Stimulated activated CD8-positive, alpha-beta memory T cell treated with anti-CD3 and anti-CD28 coated beads, Interleukin-4, amount 100 ng/mL, for 4 hours (primary cell): ENCODE data around the gene S100Z.
"Not testable (repeated sequence)": the region's sequence is repeated elsewhere in the genome, so short reads cannot be mapped to it uniquely, and the experiment has no call there.

Experiments used
- DNase-seq, 2 donors: peaks; one replicate each; pipeline ENCODE4 v3.0.0-alpha.2; 2020; ENCODE audit warnings: low read depth in 2 of 2, low spot score in 1 of 2

Gene S100Z

DNA sequence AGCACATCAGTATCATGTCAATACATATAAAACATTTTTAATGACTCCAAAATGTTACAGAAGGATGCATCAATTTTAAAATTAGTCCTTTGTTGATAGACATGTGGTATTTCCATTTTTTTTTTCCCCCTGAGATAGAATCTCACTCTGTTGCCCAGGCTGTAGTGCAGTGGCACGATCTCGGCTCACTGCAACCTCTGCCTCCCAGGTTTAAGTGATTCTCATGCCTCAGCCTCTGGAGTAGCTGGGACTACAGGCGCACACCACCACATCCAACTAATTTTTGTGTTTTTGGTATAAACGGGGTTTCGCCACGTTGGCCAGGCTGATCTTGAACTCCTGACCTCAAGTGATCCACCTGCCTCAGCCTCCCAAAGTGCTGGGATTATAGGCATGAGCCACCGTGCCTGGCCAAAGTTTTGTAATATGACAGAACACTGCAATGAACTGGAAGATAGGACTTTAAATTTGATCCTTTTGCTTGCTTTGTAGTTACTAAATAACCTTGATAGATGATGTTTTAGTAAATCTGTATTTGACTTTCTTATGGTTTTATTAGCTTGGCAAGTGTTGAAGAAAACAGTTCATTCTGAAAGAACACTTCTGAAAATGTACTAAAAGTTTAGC is 27.6 kb upstream of the S100Z start:
- DNase-seq, result not testable (repeated sequence)

GRCh38 chr5:76826416-76826815 is 23.4 kb upstream of the S100Z start:
- not testable (repeated sequence) for DNase-seq

DNA sequence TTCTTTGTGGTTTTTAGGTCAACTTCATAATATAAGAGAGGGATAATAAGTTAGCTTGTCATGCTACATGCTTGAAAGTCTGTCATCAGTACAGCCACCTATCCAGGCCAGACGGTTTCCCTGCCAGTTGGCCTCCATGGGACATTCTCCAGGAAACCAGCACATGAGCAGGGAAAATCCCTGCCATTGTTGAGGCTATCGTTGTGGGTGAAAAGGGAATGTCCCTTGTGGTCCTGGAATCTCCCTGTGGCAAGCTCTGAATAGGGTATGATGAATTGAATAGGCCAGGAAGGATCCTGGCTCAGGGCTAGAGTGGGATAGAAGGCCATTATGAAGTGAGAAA is 18.7 kb upstream of the S100Z start:
- DNase-seq, result no peak

DNA sequence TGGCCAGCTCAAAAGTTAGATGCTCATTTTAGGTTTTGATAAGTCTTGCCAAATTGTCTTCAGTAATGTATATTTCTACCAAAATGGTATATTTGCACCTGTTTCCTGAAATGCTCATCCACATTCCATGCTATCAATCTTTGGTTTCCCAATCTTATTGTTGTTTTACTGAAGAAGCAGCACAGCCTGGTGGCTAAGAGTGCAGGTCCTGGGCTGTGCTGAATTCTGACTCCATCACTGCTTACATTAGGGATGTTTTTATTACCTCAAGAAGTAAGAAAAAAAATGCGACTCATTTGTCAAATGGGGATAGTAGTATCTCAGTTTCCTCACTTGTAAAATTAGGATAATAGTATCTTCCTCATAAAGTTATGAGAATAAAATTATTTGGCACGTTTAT is 13.6 kb upstream of the S100Z start:
- DNase-seq, result no peak

- DNase-seq, result no peak
Measured at GRCh38 chr5:76836585-76836984, 13.2 kb upstream of the S100Z start.

DNA sequence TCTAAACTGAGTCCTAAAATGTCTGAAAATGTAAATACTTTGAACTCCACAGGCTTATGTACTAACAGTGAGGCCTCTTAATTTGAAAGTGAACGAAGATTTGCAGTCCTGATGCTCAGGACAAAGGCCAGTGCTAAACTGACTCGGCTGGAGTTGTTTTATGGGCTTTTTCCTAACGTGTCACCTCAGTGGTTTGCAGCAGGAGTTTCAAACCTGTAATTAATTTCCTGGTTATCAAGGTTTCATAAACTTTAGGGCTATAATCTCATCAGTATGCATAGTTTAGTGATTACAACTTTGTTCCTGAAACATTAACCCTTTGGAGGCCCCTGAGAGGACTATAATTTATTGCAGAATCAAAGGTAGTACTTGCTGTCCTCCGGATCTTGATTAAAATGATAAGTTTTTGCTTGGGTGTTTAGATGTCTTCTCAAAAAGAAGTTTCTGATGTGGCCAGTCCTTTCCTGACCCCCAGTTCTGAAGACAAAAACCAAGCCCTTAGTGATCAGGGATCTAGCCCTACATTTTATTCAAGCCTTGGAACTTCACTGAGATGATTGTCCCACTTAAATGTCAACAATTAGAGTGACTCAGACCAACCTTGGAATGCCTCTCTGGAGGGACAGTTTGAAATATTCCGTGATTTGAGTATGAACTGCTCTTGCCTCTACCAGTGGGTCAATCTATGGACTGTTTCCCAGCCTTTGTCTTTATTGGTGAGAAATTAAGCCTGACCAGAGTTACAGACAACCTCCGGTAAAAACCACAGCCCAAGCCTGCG is 11.1 kb upstream of the S100Z start:
- no peak for DNase-seq

GRCh38 chr5:76841361-76841760 is 8.5 kb upstream of the S100Z start:
- no peak for DNase-seq

- DNase-seq, result no peak
Measured at GRCh38 chr5:76845890-76846289, 3.9 kb upstream of the S100Z start.

- DNase-seq, result no peak
Measured at GRCh38 chr5:76850543-76851145, 830 bp downstream of the S100Z start.

GRCh38 chr5:76851728-76852369 is 2.0 kb downstream of the S100Z start:
- DNase-seq, result no peak

DNA sequence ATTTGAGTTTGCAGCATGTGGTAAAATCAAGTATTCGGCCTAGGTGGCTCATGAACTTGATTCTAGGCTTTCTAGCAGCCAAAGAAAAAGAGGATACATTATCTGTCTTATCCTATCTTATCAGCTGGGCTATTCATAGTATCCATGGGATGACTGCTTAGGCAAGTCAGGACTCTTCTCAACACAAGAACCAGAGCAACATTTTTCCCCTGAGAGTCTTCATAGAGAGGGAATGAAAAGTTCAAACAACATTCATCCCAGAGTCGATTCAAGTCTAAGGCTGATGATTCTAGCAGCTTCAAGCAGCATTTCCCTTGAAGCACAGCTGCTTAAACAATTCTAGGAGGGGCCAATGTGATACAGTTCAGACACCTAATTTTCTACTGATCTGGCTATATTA is 3.0 kb downstream of the S100Z start:
- DNase-seq, result no peak

DNA sequence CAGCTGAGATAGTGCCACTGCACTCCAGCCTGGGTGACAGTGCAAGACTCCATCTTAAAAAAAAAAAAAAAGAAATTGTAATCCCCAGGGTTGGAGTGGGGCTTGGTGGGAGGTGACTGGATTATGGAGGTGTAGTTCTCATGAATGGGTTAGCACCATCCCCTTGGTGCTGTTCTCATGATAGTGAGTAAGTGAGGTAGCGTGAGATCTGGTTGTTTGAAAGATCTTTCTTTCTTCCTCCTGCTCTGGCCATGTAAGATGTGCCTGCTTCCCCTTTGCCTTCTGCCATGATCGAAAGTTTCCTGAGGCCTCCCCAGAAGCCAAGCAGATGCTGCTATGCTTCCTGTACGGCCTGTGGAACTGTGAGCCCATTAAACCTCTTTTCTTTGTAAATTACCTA is 3.9 kb downstream of the S100Z start:
- DNase-seq, result not testable (repeated sequence)

GRCh38 chr5:76854644-76855043 is 4.8 kb downstream of the S100Z start:
- DNase-seq, result no peak

GRCh38 chr5:76855501-76855900 is 5.7 kb downstream of the S100Z start:
- DNase-seq, result not testable (repeated sequence)

GRCh38 chr5:76855961-76856360 is 6.1 kb downstream of the S100Z start:
- DNase-seq, result no peak

- not testable (repeated sequence) for DNase-seq
Measured at GRCh38 chr5:76856800-76857199, 7.0 kb downstream of the S100Z start.

- no peak for DNase-seq
Measured at GRCh38 chr5:76859591-76860247, 9.9 kb downstream of the S100Z start.

DNA sequence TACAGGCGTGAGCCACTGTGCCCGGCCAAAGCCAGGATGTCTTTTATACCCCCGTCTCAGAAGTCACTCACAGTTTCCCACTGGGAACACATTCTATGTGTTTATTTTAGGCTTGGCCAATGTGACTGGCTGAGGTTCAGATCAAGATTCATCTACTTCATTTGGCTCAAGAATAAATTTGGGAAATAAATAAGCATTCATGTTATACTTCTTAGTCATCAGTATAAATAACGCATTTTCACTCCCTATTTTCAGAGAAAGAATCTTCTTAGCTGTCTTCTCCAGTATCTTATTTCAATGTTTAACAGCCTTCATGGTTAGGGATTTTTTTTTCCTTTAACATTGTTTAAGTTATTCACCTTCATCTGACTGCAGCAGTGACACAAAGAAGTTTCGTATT is 11.8 kb downstream of the S100Z start:
- DNase-seq, result no peak

DNA sequence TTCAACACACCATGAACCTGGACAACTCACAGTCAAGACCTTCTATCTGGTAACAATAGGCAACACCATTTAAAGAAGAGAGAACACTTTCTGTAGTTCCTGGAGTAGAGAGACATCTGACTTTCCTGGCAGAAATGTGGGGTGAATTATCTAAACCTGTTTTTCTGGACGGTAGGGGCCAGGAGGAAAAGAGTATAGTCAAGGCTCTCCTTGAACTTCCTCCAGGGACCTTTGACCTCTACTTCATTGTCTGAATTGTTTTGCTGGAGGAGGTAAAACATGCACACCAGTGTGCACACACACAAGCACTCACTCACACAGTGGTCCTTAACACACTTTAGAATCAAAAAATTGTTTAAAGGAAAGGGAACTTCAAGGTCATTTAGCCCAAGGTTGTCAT is 13.2 kb downstream of the S100Z start:
- DNase-seq, result no peak

DNA sequence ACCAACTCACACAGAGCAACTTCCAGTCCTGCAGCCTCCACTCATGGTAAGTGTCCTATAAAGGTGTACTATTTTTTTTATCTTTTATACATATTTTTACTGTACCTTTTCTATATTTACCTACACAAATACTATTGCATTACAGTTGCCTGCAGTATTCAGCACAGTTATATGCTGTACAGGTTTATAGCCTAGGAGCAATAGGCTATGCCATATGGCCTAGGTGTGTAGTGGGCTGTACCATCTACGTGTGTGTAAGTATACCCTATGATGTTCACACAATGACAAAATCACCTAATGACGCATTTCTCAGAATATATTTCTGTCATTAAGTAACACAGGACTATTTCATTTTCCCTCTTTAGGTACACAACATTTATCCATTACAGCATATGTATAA is 16.7 kb downstream of the S100Z start:
- no peak for DNase-seq

DNA sequence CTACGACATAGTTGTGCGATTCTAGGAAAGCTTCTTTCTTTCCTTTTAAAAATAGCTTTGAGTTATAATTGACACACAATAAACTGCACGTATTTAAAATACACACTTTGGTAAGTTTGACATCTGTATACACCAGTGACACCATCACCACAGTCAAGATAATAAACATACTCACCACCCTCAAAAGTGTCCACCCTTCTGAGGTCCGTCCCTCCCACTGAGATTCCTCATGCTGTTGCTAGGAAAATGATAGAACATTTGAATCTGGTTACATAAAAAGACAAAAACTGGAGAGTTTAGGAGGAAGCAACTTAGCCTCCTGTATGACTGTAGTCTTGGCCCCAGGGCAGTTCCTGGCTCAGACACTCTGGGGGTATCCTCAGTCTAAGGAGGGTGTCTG is 17.2 kb downstream of the S100Z start:
- no peak for DNase-seq
